Astrocyte (in vitro differentiated cells and primary cell): ENCODE results near the gene EPM2A.

Experiments used
- EZH2 ChIP-seq: IDR thresholded peaks from 2 replicates; pipeline ENCODE4 v1.6.1; 2012; ENCODE audit warnings: mild to moderate bottlenecking, low read length, inconsistent platforms; ENCODE audit not compliant: insufficient read depth
- TF ChIP-seq, protein P1 (sequence below): IDR thresholded peaks from 2 replicates; pipeline ENCODE4 v1.5.1; 2011; ENCODE audit warnings: low read depth, mild to moderate bottlenecking, inconsistent platforms, low read length, moderate library complexity; ENCODE audit not compliant: insufficient read depth

GRCh38 chr6:145704143-145704781, 31.1 kb downstream of the EPM2A start:
- TF ChIP-seq, protein P1, sequence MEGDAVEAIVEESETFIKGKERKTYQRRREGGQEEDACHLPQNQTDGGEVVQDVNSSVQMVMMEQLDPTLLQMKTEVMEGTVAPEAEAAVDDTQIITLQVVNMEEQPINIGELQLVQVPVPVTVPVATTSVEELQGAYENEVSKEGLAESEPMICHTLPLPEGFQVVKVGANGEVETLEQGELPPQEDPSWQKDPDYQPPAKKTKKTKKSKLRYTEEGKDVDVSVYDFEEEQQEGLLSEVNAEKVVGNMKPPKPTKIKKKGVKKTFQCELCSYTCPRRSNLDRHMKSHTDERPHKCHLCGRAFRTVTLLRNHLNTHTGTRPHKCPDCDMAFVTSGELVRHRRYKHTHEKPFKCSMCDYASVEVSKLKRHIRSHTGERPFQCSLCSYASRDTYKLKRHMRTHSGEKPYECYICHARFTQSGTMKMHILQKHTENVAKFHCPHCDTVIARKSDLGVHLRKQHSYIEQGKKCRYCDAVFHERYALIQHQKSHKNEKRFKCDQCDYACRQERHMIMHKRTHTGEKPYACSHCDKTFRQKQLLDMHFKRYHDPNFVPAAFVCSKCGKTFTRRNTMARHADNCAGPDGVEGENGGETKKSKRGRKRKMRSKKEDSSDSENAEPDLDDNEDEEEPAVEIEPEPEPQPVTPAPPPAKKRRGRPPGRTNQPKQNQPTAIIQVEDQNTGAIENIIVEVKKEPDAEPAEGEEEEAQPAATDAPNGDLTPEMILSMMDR, result peak; percentile 32
- TF ChIP-seq EZH2, result no peak
